Measurements from ENCODE around the gene PGS1. TPM values are rescaled to one million over a fixed set of nuclear protein-coding genes. Genes with fewer than 3 reads are reported as not detected.

PGS1 gene
- polyA plus RNA-seq, 12 donors: 21.0 to 38.1 (median 24.2) TPM; not detected in 1

- no peak for DNase-seq
Observed at GRCh38 chr17:78384479-78385175, 6.2 kb downstream of the PGS1 start.

- no peak for DNase-seq
Observed at GRCh38 chr17:78387977-78388941, 9.8 kb downstream of the PGS1 start.

GRCh38 chr17:78390241-78391050 is 12.0 kb downstream of the PGS1 start:
- DNase-seq: no peak

- no peak for DNase-seq
Observed at GRCh38 chr17:78391051-78391431, 12.6 kb downstream of the PGS1 start.

GRCh38 chr17:78391843-78392242 is 13.4 kb downstream of the PGS1 start:
- DNase-seq: no peak

GRCh38 chr17:78392295-78392694 is 13.8 kb downstream of the PGS1 start:
- no peak for DNase-seq

GRCh38 chr17:78393575-78393974 is 15.1 kb downstream of the PGS1 start:
- DNase-seq: no peak

GRCh38 chr17:78394209-78394608 is 15.8 kb downstream of the PGS1 start:
- DNase-seq: no peak

- no peak for DNase-seq
Observed at GRCh38 chr17:78395155-78395554, 16.7 kb downstream of the PGS1 start.

GRCh38 chr17:78396441-78397337 is 18.2 kb downstream of the PGS1 start:
- no peak for DNase-seq

- no peak for DNase-seq
Observed at GRCh38 chr17:78397681-78398101, 19.2 kb downstream of the PGS1 start.

GRCh38 chr17:78398390-78398789 is 19.9 kb downstream of the PGS1 start:
- no peak for DNase-seq

GRCh38 chr17:78399028-78399692 is 20.7 kb downstream of the PGS1 start:
- no peak for DNase-seq

- DNase-seq: no peak
Observed at GRCh38 chr17:78399693-78400144, 21.3 kb downstream of the PGS1 start.

GRCh38 chr17:78400581-78401240 is 22.3 kb downstream of the PGS1 start:
- DNase-seq: no peak

- no peak for DNase-seq
Observed at GRCh38 chr17:78401246-78401645, 22.8 kb downstream of the PGS1 start.

GRCh38 chr17:78401891-78402290 is 23.4 kb downstream of the PGS1 start:
- no peak for DNase-seq

GRCh38 chr17:78403822-78404221 is 25.4 kb downstream of the PGS1 start:
- no peak for DNase-seq

- no peak for DNase-seq
Observed at GRCh38 chr17:78406396-78406795, 27.9 kb downstream of the PGS1 start.

- no peak for DNase-seq
Observed at GRCh38 chr17:78406920-78407319, 28.5 kb downstream of the PGS1 start.

All from muscle of arm (tissue), 12 donors.